Measurements from ENCODE around the gene LITAFD.

The LITAFD gene

GRCh38 chr16:8864480-8865110 lies 17.6 kb upstream of the LITAFD start:
- no peak for TF ChIP-seq CTCF (IDR thresholded peaks at IDR 0.05; ENCODE audit: insufficient read depth, low read depth, low read length, missing control alignments)
- no peak overlapping the region for H3K4me3 ChIP-seq (ENCODE audit: low read length)
- DNase-seq (ENCODE audit: low read depth) = no peak

GRCh38 chr16:8865145-8865882 lies 16.8 kb upstream of the LITAFD start:
- no peak overlapping the region for H3K4me3 ChIP-seq (ENCODE audit: low read length)
- no peak for TF ChIP-seq CTCF (IDR thresholded peaks at IDR 0.05; ENCODE audit: insufficient read depth, low read depth, low read length, missing control alignments)
- DNase-seq (ENCODE audit: low read depth) = no peak

- TF ChIP-seq CTCF (IDR thresholded peaks at IDR 0.05; ENCODE audit: insufficient read depth, low read depth, low read length, missing control alignments) = no peak
- no peak for DNase-seq (ENCODE audit: low read depth)
- peak overlapping the region; percentile 68 for H3K4me3 ChIP-seq (ENCODE audit: low read length)
Observed at GRCh38 chr16:8866118-8866883, 15.8 kb upstream of the LITAFD start.

GRCh38 chr16:8866884-8867215 lies 15.3 kb upstream of the LITAFD start:
- no peak for DNase-seq (ENCODE audit: low read depth)
- H3K4me3 ChIP-seq (ENCODE audit: low read length) = peak overlapping the region; percentile 68
- no peak for TF ChIP-seq CTCF (IDR thresholded peaks at IDR 0.05; ENCODE audit: insufficient read depth, low read depth, low read length, missing control alignments)

- H3K4me3 ChIP-seq (ENCODE audit: low read length) = peak overlapping the region; percentile 68
- no peak for TF ChIP-seq CTCF (IDR thresholded peaks at IDR 0.05; ENCODE audit: insufficient read depth, low read depth, low read length, missing control alignments)
- no peak for DNase-seq (ENCODE audit: low read depth)
Observed at GRCh38 chr16:8867216-8867931, 14.8 kb upstream of the LITAFD start.

GRCh38 chr16:8867932-8868415 lies 14.2 kb upstream of the LITAFD start:
- DNase-seq (ENCODE audit: low read depth) = no peak
- TF ChIP-seq CTCF (IDR thresholded peaks at IDR 0.05; ENCODE audit: insufficient read depth, low read depth, low read length, missing control alignments) = no peak
- peak overlapping the region; percentile 68 for H3K4me3 ChIP-seq (ENCODE audit: low read length)

All from epithelial cell of esophagus (primary cell).